ENCODE measurements around the gene EWSR1. TPM values are rescaled to one million over a fixed set of nuclear protein-coding genes. Genes with fewer than 3 reads are reported as not detected.

EWSR1 gene
- total RNA-seq, 2 experiments from 2014 or later: 292 to 309 TPM

GRCh38 chr22:29257751-29258181 is 10.3 kb upstream of the EWSR1 start:
- Histone ChIP-seq H3K4me3 (ENCODE audit: low read length) (no peak overlapping the region), H3K9me3 (ENCODE audit: control insufficient read depth in 1 of 2, insufficient read depth in 1 of 2, low read length in 2 of 2) (peaks cover 0 to 7% of the 10 kb centered on the region in 2 experiments), H3K27ac (ENCODE audit: low read depth in 1 of 2, low read length in 2 of 2) (no peak overlapping the region), H3K27me3 (ENCODE audit: control insufficient read depth in 1 of 2, insufficient read depth in 2 of 2, low read length in 2 of 2) (no peaks in the 10 kb centered on the region), H3K4me1 (ENCODE audit: insufficient read depth, low read length) (no peaks in the 10 kb centered on the region), H3K36me3 (ENCODE audit: insufficient read depth, low read length) (peaks cover 2% of the 10 kb centered on the region)
- no peak overlapping the region for H3K27ac Mint-ChIP-seq
- ChIA-PET CTCF (interaction anchor here (1.3 kb wide), 1 partner anchor 12 kb away, joined by 3 read pairs; no protein-coding TSS in a partner anchor), POLR2A (no interaction called here)
- TF ChIP-seq CTCF (IDR thresholded peaks at IDR 0.05): no peak
- no peaks in the 10 kb centered on the region for H3K4me1 Mint-ChIP-seq (ENCODE audit: low read depth)
- H3K27me3 Mint-ChIP-seq: no peaks in the 10 kb centered on the region
- no peaks in the 10 kb centered on the region for H3K36me3 Mint-ChIP-seq (ENCODE audit: low read depth)
- ATAC-seq (ENCODE audit: poor library complexity) (no peak), DNase-seq (no peak)
- no peak overlapping the region for H3K4me3 Mint-ChIP-seq
- H3K9me3 Mint-ChIP-seq: no peaks in the 10 kb centered on the region
- intact Hi-C loops (cut with DNase I, micrococcal nuclease): no loop called here

GRCh38 chr22:29258407-29259252 is 9.4 kb upstream of the EWSR1 start:
- ChIA-PET POLR2A (no interaction called here), CTCF (no interaction called here)
- no peak overlapping the region for H3K27ac Mint-ChIP-seq
- H3K9me3 Mint-ChIP-seq: no peaks in the 10 kb centered on the region
- no peak overlapping the region for H3K4me3 ChIP-seq (ENCODE audit: low read length)
- no peak overlapping the region for H3K27ac ChIP-seq (ENCODE audit: low read depth in 1 of 2, low read length in 2 of 2)
- no peak for ATAC-seq (ENCODE audit: poor library complexity)
- TF ChIP-seq CTCF (IDR thresholded peaks at IDR 0.05): no peak
- H3K27me3 Mint-ChIP-seq: no peaks in the 10 kb centered on the region
- H3K36me3 Mint-ChIP-seq (ENCODE audit: low read depth): no peaks in the 10 kb centered on the region
- peaks cover 2% of the 10 kb centered on the region for H3K36me3 ChIP-seq (ENCODE audit: insufficient read depth, low read length)
- intact Hi-C loops (cut with DNase I, micrococcal nuclease): no loop called here
- peaks cover 0 to 7% of the 10 kb centered on the region in 2 experiments for H3K9me3 ChIP-seq (ENCODE audit: control insufficient read depth in 1 of 2, insufficient read depth in 1 of 2, low read length in 2 of 2)
- DNase-seq: no peak
- H3K4me3 Mint-ChIP-seq: no peak overlapping the region
- no peaks in the 10 kb centered on the region for H3K4me1 ChIP-seq (ENCODE audit: insufficient read depth, low read length)
- H3K4me1 Mint-ChIP-seq (ENCODE audit: low read depth): no peaks in the 10 kb centered on the region
- H3K27me3 ChIP-seq (ENCODE audit: control insufficient read depth in 1 of 2, insufficient read depth in 2 of 2, low read length in 2 of 2): no peaks in the 10 kb centered on the region

- no peaks in the 10 kb centered on the region for H3K27me3 Mint-ChIP-seq
- H3K4me1 Mint-ChIP-seq (ENCODE audit: low read depth): no peaks in the 10 kb centered on the region
- TF ChIP-seq CTCF (IDR thresholded peaks at IDR 0.05): no peak
- ChIA-PET CTCF (no interaction called here), POLR2A (no interaction called here)
- H3K4me3 Mint-ChIP-seq: no peak overlapping the region
- ATAC-seq (ENCODE audit: poor library complexity) (no peak), DNase-seq (no peak)
- no peaks in the 10 kb centered on the region for H3K27me3 ChIP-seq (ENCODE audit: control insufficient read depth in 1 of 2, insufficient read depth in 2 of 2, low read length in 2 of 2)
- H3K27ac Mint-ChIP-seq: no peak overlapping the region
- peaks cover 3% of the 10 kb centered on the region for H3K36me3 ChIP-seq (ENCODE audit: insufficient read depth, low read length)
- H3K4me1 ChIP-seq (ENCODE audit: insufficient read depth, low read length): no peaks in the 10 kb centered on the region
- no peak overlapping the region for H3K4me3 ChIP-seq (ENCODE audit: low read length)
- peaks cover 0 to under 1% of the 10 kb centered on the region in 2 experiments for H3K9me3 ChIP-seq (ENCODE audit: control insufficient read depth in 1 of 2, insufficient read depth in 1 of 2, low read length in 2 of 2)
- H3K9me3 Mint-ChIP-seq: no peaks in the 10 kb centered on the region
- H3K27ac ChIP-seq (ENCODE audit: low read depth in 1 of 2, low read length in 2 of 2): no peak overlapping the region
- intact Hi-C loops (cut with DNase I, micrococcal nuclease): no loop called here
- no peaks in the 10 kb centered on the region for H3K36me3 Mint-ChIP-seq (ENCODE audit: low read depth)
These were observed 8.7 kb upstream of the EWSR1 start for GRCh38 chr22:29259253-29259899.

Measured in CD4-positive, alpha-beta T cell (primary cell).